Retinal pigment epithelial cell (primary cell): ENCODE results near the gene RBM38.
"Not testable (repeated sequence)": the region's sequence is repeated elsewhere in the genome, so short reads cannot be mapped to it uniquely, and the experiment has no call there.

Source experiments
- DNase-seq: peaks from one replicate; pipeline ENCODE4 v3.0.0-alpha.2; 2010; ENCODE audit warnings: low read depth
- H3K4me3 ChIP-seq: 2 replicates; pipeline ENCODE4 v1.5.1; 2011; ENCODE audit warnings: mild to moderate bottlenecking, low read length, control low read depth, moderate library complexity
- TF ChIP-seq, protein P1 (sequence below): conservative IDR thresholded peaks from 2 replicates; pipeline ENCODE4 v1.5.1; 2011; ENCODE audit warnings: low read depth, low read length, control low read depth, inconsistent platforms

The RBM38 gene

DNA sequence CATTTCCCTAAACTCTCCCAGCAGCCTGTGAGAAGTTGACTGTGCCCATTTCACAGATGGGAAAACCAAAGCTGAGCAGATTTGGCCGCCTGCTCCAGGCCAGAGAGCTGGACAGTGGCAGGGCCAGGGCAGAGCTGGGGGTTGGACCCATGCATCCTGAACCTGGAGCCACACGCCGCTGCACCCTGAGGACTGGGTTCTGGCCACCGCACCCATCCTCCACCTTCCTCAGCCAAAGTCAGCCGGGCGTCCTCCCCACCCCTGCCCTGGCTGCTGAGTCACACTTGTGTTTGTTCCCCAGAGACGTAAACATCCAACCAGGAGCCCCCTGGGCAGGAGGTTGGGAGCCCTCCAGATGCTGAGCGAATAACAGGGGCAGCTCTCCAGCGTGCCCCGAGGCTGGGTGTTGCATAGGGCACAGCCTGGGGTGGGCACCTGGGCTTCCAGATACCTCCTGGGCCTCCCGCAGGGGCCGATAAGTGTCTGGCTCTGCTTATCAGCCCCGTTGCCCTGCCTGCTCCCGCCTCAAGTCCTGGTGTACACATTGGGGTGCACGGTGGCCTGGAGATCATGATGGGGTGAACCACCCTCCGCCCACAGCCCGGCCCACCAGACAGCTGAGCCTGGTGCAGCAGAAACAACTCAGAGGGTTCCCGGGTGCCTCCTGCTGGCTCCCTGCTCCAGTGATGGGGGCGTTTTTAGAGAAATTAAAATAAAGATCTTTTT lies 23.8 kb downstream of the RBM38 start:
- no peak overlapping the region for H3K4me3 ChIP-seq
- TF ChIP-seq, protein P1, sequence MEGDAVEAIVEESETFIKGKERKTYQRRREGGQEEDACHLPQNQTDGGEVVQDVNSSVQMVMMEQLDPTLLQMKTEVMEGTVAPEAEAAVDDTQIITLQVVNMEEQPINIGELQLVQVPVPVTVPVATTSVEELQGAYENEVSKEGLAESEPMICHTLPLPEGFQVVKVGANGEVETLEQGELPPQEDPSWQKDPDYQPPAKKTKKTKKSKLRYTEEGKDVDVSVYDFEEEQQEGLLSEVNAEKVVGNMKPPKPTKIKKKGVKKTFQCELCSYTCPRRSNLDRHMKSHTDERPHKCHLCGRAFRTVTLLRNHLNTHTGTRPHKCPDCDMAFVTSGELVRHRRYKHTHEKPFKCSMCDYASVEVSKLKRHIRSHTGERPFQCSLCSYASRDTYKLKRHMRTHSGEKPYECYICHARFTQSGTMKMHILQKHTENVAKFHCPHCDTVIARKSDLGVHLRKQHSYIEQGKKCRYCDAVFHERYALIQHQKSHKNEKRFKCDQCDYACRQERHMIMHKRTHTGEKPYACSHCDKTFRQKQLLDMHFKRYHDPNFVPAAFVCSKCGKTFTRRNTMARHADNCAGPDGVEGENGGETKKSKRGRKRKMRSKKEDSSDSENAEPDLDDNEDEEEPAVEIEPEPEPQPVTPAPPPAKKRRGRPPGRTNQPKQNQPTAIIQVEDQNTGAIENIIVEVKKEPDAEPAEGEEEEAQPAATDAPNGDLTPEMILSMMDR: no peak
- no peak for DNase-seq

DNA sequence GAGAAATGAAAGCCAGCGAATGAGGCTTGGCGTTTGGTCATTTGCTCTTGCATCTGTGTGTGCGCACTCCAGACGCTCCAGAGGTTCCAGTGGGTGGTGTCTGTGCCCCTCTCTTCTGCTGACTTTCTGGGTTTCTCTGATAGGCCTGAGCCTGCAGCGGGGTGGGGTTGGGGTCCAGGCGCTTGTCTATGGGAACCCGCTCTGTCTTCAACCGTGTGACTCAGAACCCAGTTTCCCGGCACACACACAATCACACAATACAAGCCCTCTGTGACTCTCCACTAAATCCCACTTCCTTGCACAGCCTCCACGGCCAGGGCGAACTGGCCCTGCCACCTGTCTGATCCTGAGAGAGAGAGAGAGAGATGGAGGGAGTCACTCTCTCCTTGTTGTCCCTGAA lies 24.6 kb downstream of the RBM38 start:
- DNase-seq: no peak
- no peak overlapping the region for H3K4me3 ChIP-seq
- TF ChIP-seq, protein P1: no peak

DNA sequence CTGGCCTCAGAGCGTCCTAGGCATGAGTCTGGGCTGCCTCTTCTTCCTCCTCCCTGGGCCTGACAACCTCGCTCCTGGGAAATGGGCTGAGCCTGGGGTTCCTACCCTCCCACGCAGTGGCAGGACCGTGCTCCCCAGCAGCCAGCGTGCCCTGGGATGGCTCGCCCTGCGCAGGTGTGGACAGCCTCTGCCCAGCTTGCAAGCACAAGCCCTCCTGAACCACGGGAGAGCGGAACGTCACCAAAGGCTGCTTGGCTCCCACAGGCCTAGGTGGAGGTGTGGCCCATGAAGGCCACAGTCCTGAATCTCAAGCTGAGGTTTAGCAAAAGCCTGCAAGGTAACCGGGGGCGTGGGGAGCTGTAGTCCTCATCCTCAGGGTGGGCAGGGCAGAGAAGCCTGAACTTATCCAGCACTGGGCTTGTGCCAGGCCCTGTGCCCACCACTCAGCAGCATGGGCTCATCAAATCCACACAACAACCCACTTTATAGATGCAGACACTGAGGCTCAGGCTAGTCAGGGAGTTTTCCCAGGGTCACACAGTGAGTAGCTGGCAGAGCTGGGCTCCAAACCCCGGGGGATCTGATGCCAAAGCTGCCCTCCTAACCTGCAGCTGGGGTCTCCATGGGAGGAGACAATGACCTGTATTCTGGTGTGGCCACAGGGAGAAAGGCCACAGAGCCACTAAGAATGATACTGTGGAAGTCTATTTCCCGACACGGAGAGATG lies 25.3 kb downstream of the RBM38 start:
- no peak for DNase-seq
- no peak overlapping the region for H3K4me3 ChIP-seq
- TF ChIP-seq, protein P1: no peak

DNA sequence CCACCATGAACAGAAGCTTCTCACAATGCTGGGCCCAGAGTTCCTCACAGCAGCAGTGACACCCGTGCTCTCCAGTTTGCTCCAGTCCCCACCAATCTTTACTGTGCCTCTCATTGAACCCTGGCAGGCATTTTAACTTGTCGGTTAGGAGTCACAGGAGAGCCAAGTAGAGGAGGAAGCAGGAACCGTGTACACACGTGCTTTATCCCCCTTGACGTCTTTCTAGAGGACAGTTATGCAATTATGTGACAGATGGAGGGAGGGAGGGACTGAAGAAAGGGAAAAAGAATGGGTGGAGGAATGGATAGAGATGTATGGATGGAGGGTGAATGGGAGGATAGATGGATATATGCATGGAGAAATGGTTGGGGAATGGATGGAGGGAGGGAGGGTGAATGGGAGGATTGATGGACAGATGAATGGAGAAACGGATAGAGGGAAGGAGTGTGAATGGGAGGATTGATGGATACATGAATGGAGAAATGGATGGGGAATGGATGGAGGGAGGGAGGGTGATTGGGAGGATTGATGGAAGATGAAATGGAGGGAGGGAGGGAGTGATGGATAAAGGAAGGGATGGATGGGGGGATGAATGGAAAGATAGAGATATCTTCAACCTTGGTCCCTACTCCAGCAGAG lies 26.0 kb downstream of the RBM38 start:
- TF ChIP-seq, protein P1: no peak
- DNase-seq: no peak
- H3K4me3 ChIP-seq: no peak overlapping the region

DNA sequence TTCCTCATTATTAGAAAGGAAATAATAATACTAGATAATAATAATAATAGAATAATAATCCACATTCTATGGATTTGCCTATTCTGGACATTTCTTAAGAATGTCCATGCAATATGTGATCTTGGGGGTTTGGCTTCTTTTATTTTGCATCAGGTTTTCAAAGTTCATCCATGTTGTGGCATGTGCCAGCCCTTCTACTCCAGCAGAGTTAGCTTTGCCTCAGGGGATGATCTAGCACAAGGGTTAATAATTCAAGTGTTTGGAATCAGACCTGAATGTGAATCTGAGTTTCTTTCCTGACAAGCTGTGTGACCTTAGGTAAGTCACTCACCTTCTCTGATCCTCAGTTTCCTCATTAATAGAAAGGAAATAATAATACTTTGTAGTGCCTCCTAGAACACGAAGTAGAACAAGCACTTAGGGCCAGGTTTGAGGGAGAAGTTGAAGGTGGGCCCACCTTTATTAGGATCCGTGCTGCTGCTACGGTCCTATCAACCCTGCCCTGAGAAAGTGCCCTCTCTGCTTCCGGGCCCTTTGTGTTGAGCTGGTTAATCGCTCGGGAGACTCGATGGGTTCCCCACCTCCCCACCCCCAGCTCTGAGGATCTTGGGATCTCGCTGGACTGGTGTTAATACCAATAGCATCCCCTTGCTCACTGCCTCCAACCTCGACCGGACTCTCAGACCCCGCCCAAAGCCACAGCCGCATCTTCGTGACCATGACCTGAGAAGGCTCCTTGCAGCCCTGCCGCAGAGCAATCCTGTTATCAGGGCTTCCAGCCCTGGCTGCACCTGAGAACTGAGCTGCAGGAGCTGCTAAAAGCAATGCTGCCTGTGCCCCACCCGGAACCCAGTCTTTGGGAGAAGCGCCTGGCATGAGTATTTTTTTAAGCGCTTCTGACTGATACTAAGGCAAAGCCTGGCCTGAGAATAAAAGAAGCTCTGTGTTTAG lies 26.9 kb downstream of the RBM38 start:
- H3K4me3 ChIP-seq: no peak overlapping the region
- TF ChIP-seq, protein P1: no peak
- no peak for DNase-seq

DNA sequence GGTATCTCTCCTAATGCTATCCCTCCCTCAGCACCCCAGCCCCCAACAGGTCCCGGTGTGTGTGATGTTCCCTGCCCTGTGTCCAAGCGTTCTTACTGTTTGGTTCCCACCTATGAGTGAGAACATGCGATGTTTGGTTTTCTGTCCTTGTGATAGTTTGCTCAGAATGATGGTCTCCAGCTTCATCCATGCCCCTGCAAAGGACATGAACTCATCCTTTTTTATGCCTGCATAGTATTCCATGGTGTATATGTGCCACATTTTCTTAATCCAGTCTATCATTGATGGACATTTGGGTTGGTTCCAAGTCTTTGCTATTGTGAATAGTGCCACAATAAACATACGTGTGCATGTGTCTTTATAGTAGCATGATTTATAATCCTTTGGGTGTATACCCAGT lies 28.3 kb downstream of the RBM38 start:
- DNase-seq, H3K4me3 ChIP-seq: not testable (repeated sequence)
